ENCODE results near the gene CTLA4. TPM values are rescaled to one million over a fixed set of nuclear protein-coding genes. Genes with fewer than 3 reads are reported as not detected.

The CTLA4 gene
- total and polyA plus RNA-seq, 9 of the 15 experiments (the other 6 are each of a cell fraction or from before 2014, with no cell fraction given): 0.10 to 0.22 (median 0.11) TPM; not detected in 4

DNA sequence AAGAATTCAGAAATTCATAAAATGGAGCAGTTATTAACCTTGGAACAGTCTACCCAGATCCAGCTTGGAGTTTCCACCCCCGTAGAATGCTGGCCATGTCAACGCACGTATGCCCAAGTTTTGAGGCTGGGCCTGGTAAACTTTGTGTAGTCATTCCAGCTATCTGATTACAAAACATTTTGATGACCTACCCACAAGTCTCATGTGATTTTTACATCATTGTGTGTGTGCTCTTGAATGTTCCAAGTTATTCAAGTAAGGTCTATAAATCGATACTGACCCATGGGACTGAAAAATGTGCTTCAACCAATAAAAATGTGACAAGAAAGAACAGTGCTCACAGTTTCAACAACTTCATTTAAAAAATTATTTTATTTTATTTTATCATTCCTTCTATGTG lies 36.5 kb downstream of the CTLA4 start:
- no peak overlapping the region for H3K27ac ChIP-seq (ENCODE audit: extremely low read depth, low read depth, low read length)
- no peak for TF ChIP-seq TBP (optimal IDR thresholded peaks at IDR 0.05; ENCODE audit: low read depth, low read length)
- no peak for TF ChIP-seq FOXK1 (CRISPR knock-in tag; IDR thresholded peaks at IDR 0.05; ENCODE audit: borderline replicate concordance)
- no peak for TF ChIP-seq HDAC3 (IDR thresholded peaks at IDR 0.05; ENCODE audit: borderline replicate concordance, partially characterized antibody)
- TF ChIP-seq ZNF551 (CRISPR knock-in tag; IDR thresholded peaks at IDR 0.05): no peak
- no peak for TF ChIP-seq ZBTB1 (CRISPR knock-in tag; IDR thresholded peaks at IDR 0.05; ENCODE audit: borderline replicate concordance, low read depth)
- TF ChIP-seq TEAD2 (tag; IDR thresholded peaks at IDR 0.05): no peak
- no peak for TF ChIP-seq WHSC1 (IDR thresholded peaks at IDR 0.05; ENCODE audit: low read length)
- TF ChIP-seq ZNF282 (CRISPR knock-in tag; IDR thresholded peaks at IDR 0.05): no peak
- no peak for TF ChIP-seq ZZZ3 (IDR thresholded peaks at IDR 0.05)
- TF ChIP-seq PURB (CRISPR knock-in tag; IDR thresholded peaks at IDR 0.05; ENCODE audit: low read depth): no peak
- TF ChIP-seq, protein P1, sequence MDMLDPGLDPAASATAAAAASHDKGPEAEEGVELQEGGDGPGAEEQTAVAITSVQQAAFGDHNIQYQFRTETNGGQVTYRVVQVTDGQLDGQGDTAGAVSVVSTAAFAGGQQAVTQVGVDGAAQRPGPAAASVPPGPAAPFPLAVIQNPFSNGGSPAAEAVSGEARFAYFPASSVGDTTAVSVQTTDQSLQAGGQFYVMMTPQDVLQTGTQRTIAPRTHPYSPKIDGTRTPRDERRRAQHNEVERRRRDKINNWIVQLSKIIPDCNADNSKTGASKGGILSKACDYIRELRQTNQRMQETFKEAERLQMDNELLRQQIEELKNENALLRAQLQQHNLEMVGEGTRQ (CRISPR knock-in tag; IDR thresholded peaks at IDR 0.05): no peak
- no peak for TF ChIP-seq ELF1 (tag; IDR thresholded peaks at IDR 0.05)
- no peak for TF ChIP-seq DPF2 (IDR thresholded peaks at IDR 0.05)
- no peak for TF ChIP-seq E2F8 (IDR thresholded peaks at IDR 0.05; ENCODE audit: low read depth, partially characterized antibody)
- no peak for TF ChIP-seq JUNB (CRISPR knock-in tag; conservative IDR thresholded peaks at IDR 0.05)
- 4% methylated on average over 4 of the region's 4 CpGs for WGBS (ENCODE audit: insufficient coverage, low coverage, missing lambda C conversion rate)
- CTCF ChIA-PET (ENCODE audit: low intra/inter-chr PET ratio): no interaction called here
- H2AFZ ChIP-seq (ENCODE audit: low read depth, low read length): no peak overlapping the region
- no peaks in the 10 kb centered on the region for H4K20me1 ChIP-seq (replicated peaks; ENCODE audit: control insufficient read depth, insufficient read depth, low read length)
- no peak overlapping the region for H3K4me3 ChIP-seq
- no peaks in the 10 kb centered on the region for H3K9me1 ChIP-seq (ENCODE audit: control insufficient read depth, insufficient read depth, low read length)
- no peak overlapping the region for H3K9ac ChIP-seq (ENCODE audit: insufficient read depth in 1 of 2, low read depth in 2 of 2, low read length in 2 of 2)
- in situ Hi-C loops (cut with MboI): no loop called here
- H3K79me2 ChIP-seq (ENCODE audit: control insufficient read depth, insufficient read depth, low read length): no peaks in the 10 kb centered on the region
- intact Hi-C loops (cut with micrococcal nuclease): no loop called here
- BruUV-seq (replicated peaks): no TSS peak
- FAIRE-seq: no peak
- H3K4me2 ChIP-seq (ENCODE audit: insufficient read depth, low read length): no peak overlapping the region
- H3K9me3 ChIP-seq (replicated peaks; ENCODE audit: control insufficient read depth, insufficient read depth, low read depth, low read length): no peaks in the 10 kb centered on the region
- POLR2A ChIA-PET: no interaction called here
- no peaks in the 10 kb centered on the region for H3K36me3 ChIP-seq (ENCODE audit: control insufficient read depth, insufficient read depth, low read length)
- DNase-seq (ENCODE audit: extremely low read depth in 1 of 4, low spot score in 3 of 4): no peak
- no peaks in the 10 kb centered on the region for H3K4me1 ChIP-seq (replicated peaks in 1 of 2; ENCODE audit: control insufficient read depth in 2 of 2, insufficient read depth in 2 of 2, low read length in 2 of 2)
- no peak for ATAC-seq
- no peaks in the 10 kb centered on the region for H3K27me3 ChIP-seq (ENCODE audit: control insufficient read depth in 2 of 2, insufficient read depth in 2 of 2, low read length in 2 of 2)
